ENCODE results near the gene ZNF460.

The ZNF460 gene

GRCh38 chr19:57239982-57240310, 40.3 kb upstream of the ZNF460 start:
- H3F3A ChIP-seq (ENCODE audit: insufficient read depth, low read length) = peaks cover 10% of the 10 kb centered on the region; the same call in 1 of the 2 replicates
- peaks cover 38% of the 10 kb centered on the region for H3K79me2 ChIP-seq (ENCODE audit: low read length)
- no peaks in the 10 kb centered on the region for H3K27me3 ChIP-seq (replicated peaks; ENCODE audit: insufficient read depth, low read length)
- no peaks in the 10 kb centered on the region for H4K20me1 ChIP-seq (ENCODE audit: insufficient read depth, low read length)
- peak overlapping the region; percentile 98 for H3K4me3 ChIP-seq (ENCODE audit: low read length)
- no peaks in the 10 kb centered on the region for H3K9me2 ChIP-seq (replicated peaks; ENCODE audit: insufficient read depth, low read length)
- DNase-seq = peak; percentile 6
- no peaks in the 10 kb centered on the region; the same call in 1 of the 2 replicates for H3K9me3 ChIP-seq (replicated peaks; ENCODE audit: insufficient read depth, low read length)
- TF ChIP-seq EZH2phosphoT487 (IDR thresholded peaks at IDR 0.05; ENCODE audit: low read length) (no peak), CTCF (IDR thresholded peaks at IDR 0.05; ENCODE audit: low read length) (no peak), EZH2 (optimal IDR thresholded peaks at IDR 0.05; ENCODE audit: low read depth, low read length) (no peak)
- peak overlapping the region; percentile 90; the same call in 1 of the 2 replicates for H3K27ac ChIP-seq (ENCODE audit: low read length)
- H3K4me2 ChIP-seq (ENCODE audit: low read depth, low read length) = peak overlapping the region; percentile 88
- H2AFZ ChIP-seq (ENCODE audit: low read length) = peak overlapping the region; percentile 100
- no peaks in the 10 kb centered on the region for H3K36me3 ChIP-seq (replicated peaks; ENCODE audit: insufficient read depth, low read length)
- H3K9ac ChIP-seq (ENCODE audit: low read length) = peak overlapping the region; percentile 95
- H3K4me1 ChIP-seq (ENCODE audit: low read length) = peaks cover 11% of the 10 kb centered on the region; the same call in 1 of the 2 replicates

- peaks cover 41% of the 10 kb centered on the region for H3K79me2 ChIP-seq (ENCODE audit: low read length)
- H3F3A ChIP-seq (ENCODE audit: insufficient read depth, low read length) = peaks cover 10% of the 10 kb centered on the region; the same call in 1 of the 2 replicates
- H2AFZ ChIP-seq (ENCODE audit: low read length) = peak within 1 kb of the TSS; percentile 100
- H3K9me2 ChIP-seq (replicated peaks; ENCODE audit: insufficient read depth, low read length) = no peaks in the 10 kb centered on the region
- H3K27me3 ChIP-seq (replicated peaks; ENCODE audit: insufficient read depth, low read length) = no peaks in the 10 kb centered on the region
- TF ChIP-seq EZH2 (optimal IDR thresholded peaks at IDR 0.05; ENCODE audit: low read depth, low read length) (no peak), CTCF (IDR thresholded peaks at IDR 0.05; ENCODE audit: low read length) (no peak)
- H3K9ac ChIP-seq (ENCODE audit: low read length) = peak within 1 kb of the TSS; percentile 95
- peak; percentile 96 for DNase-seq
- H3K4me2 ChIP-seq (ENCODE audit: low read depth, low read length) = peak within 1 kb of the TSS; percentile 88
- peaks cover 11% of the 10 kb centered on the region; the same call in 1 of the 2 replicates for H3K4me1 ChIP-seq (ENCODE audit: low read length)
- H3K9me3 ChIP-seq (replicated peaks; ENCODE audit: insufficient read depth, low read length) = no peaks in the 10 kb centered on the region; the same call in 1 of the 2 replicates
- H3K4me3 ChIP-seq (ENCODE audit: low read length) = peak within 1 kb of the TSS; percentile 98
- no peaks in the 10 kb centered on the region for H4K20me1 ChIP-seq (ENCODE audit: insufficient read depth, low read length)
- peak within 1 kb of the TSS; percentile 90 for H3K27ac ChIP-seq (ENCODE audit: low read length)
- H3K36me3 ChIP-seq (replicated peaks; ENCODE audit: insufficient read depth, low read length) = no peaks in the 10 kb centered on the region
These were observed 39.8 kb upstream of the ZNF460 start, which contains the start of gene ZNF805 for GRCh38 chr19:57240311-57241090. ZNF805 (plus strand) TSS chr19:57240632; CDS start chr19:57240892, 260 bp downstream.

- no peak for TF ChIP-seq EZH2 (optimal IDR thresholded peaks at IDR 0.05; ENCODE audit: low read depth, low read length)
- TF ChIP-seq EZH2phosphoT487 (IDR thresholded peaks at IDR 0.05; ENCODE audit: low read length) = no peak
- no peak for TF ChIP-seq CTCF (IDR thresholded peaks at IDR 0.05; ENCODE audit: low read length)
- H3K36me3 ChIP-seq (replicated peaks; ENCODE audit: insufficient read depth, low read length) = no peaks in the 10 kb centered on the region
- H3K4me2 ChIP-seq (ENCODE audit: low read depth, low read length) = peak overlapping the region; percentile 88
- no peaks in the 10 kb centered on the region; the same call in 1 of the 2 replicates for H3K9me3 ChIP-seq (replicated peaks; ENCODE audit: insufficient read depth, low read length)
- no peaks in the 10 kb centered on the region for H4K20me1 ChIP-seq (ENCODE audit: insufficient read depth, low read length)
- peak overlapping the region; percentile 95 for H3K9ac ChIP-seq (ENCODE audit: low read length)
- H3K27me3 ChIP-seq (replicated peaks; ENCODE audit: insufficient read depth, low read length) = no peaks in the 10 kb centered on the region
- peak overlapping the region; percentile 90 for H3K27ac ChIP-seq (ENCODE audit: low read length)
- peak overlapping the region; percentile 100 for H2AFZ ChIP-seq (ENCODE audit: low read length)
- peak; percentile 25 for DNase-seq
- peaks cover 10% of the 10 kb centered on the region; the same call in 1 of the 2 replicates for H3F3A ChIP-seq (ENCODE audit: insufficient read depth, low read length)
- H3K4me1 ChIP-seq (ENCODE audit: low read length) = peaks cover 11% of the 10 kb centered on the region; the same call in 1 of the 2 replicates
- H3K4me3 ChIP-seq (ENCODE audit: low read length) = peak overlapping the region; percentile 98
- no peaks in the 10 kb centered on the region for H3K9me2 ChIP-seq (replicated peaks; ENCODE audit: insufficient read depth, low read length)
- H3K79me2 ChIP-seq (ENCODE audit: low read length) = peaks cover 41% of the 10 kb centered on the region
These were observed 39.1 kb upstream of the ZNF460 start for GRCh38 chr19:57241176-57241575.
